DMS79 treated with DMSO at 0.1 percent for 48 hours (cell line): ENCODE results near the gene COX5A.

ENCODE experiments used
- DNase-seq: peaks from one replicate; lab custom pipeline; 2025; lab: John Stamatoyannopoulos, UW

The COX5A gene

GRCh38 chr15:74937590-74938371 is at the start of gene COX5A:
TSS of gene COX5A (minus strand) at chr15:74938073. CDS start at chr15:74938014, 59 bp downstream.
- peak; percentile 70 for DNase-seq

DNA sequence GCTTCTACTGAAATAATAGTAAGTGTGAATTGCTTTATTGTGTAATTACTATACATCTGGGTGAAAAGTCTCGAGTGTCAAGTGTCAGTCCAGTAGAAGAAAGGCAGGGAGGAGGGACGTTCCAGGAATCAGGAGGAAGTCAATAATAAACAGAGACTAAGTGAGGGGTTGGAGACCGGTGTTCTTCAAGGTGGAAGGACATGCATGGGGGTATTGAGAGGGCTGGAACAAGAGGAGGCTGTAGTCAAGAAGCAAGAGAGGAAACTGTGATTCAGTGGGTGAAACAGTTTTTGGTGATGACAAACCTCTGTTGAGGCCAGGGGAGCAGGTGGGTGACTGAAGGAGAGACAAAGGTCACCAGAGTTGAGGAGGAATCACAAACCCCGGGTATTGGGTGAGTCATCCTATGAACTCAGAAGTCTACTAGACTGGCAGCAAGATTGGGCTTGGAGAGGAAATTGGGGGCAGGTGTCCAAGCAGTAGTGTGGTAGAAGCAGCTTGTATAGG is 45.9 kb upstream of the COX5A start:
- DNase-seq: no peak

GRCh38 chr15:74982183-74982582 is 44.3 kb upstream of the COX5A start:
- no peak for DNase-seq

GRCh38 chr15:74978503-74978902 is 40.6 kb upstream of the COX5A start:
- DNase-seq: peak; percentile 64

DNA sequence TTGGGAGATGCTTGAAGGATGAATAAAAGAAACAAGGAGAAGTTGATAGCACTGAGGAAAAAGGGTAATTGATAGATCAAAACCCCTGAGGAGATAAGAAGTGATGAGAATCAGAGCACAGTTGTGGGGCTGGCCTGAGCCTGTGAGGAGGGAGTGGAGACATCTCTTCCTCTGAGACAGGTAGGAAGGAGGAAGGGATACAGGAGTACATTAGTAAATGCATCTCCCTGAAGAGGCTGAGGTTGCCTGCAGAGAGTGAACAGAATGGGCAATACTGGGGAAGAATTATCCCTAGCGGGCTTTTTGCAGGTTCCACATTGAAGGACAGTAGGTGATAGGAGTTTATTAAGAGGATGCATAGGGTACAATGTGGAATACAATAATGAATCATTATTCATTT is 40.2 kb upstream of the COX5A start:
- no peak for DNase-seq

GRCh38 chr15:74977599-74977998 is 39.7 kb upstream of the COX5A start:
- DNase-seq: no peak

DNA sequence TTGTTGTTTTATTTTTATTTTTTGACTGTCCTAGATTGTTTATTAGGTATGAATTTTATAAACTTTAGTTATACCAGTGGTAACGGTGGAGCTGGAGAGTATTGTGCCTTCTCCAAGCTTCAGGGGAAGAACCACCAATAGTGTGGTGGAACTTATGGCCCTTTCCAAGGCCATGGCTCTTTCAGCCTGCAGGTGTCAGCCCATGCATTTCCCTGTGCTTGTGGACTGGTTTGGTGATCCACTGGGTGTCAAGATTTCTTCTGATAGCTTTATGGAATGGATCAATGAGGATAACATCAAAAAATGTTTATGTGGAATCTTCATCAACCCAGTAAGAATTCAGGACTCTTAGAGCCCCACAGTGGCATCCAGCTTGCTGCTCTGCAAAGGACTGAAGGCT is 38.3 kb upstream of the COX5A start:
- no peak for DNase-seq

GRCh38 chr15:74967670-74968069 is 29.8 kb upstream of the COX5A start:
- no peak for DNase-seq

GRCh38 chr15:74964794-74965193 is 26.9 kb upstream of the COX5A start:
- DNase-seq: no peak

DNA sequence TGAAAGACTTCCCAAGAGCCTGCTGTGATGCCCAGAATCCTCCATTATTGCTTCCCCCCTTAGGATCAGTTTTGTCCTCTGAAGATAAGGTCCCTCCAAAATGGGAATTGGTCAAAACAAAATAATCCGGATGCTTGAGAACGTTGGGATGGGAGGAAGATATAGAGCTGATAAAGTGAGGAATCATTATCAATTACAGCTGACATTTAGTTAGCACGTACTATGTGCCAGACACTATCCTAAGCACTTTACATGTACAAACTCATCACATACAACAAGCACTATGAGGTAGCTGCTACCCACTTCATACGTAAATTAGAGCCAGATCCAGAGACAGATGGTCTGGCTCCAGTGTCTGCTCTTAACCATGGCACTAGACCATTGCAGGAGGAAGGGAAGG is 25.3 kb upstream of the COX5A start:
- no peak for DNase-seq

GRCh38 chr15:74962671-74963070 is 24.8 kb upstream of the COX5A start:
- no peak for DNase-seq

GRCh38 chr15:74962219-74962618 is 24.3 kb upstream of the COX5A start:
- no peak for DNase-seq

GRCh38 chr15:74961616-74962015 is 23.7 kb upstream of the COX5A start:
- no peak for DNase-seq

GRCh38 chr15:74960995-74961588 is 23.2 kb upstream of the COX5A start:
- DNase-seq: no peak

DNA sequence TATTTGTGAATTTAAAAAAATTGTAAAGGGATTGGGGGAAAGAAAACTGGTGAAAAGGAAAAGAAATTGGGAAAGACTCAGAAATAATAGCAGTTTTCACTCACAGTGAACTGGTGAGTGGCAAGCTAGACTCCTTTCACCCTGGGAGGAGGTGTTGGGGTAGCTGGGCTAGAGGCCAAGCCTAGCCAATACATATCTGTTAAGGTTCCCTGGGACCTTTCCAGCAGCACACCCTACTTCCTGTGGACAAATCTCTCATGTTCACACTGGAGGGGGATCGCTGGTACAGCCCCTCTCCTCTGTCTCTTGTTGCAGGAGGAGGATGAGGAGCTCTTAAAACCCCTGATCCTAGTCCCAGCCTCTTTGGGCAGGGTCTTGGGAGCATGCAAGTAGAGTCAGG is 22.4 kb upstream of the COX5A start:
- no peak for DNase-seq

GRCh38 chr15:74959586-74959939 is 21.7 kb upstream of the COX5A start:
- no peak for DNase-seq

- DNase-seq: no peak
Observed at GRCh38 chr15:74958908-74959585, 21.2 kb upstream of the COX5A start.

GRCh38 chr15:74958320-74958907 is 20.5 kb upstream of the COX5A start:
- DNase-seq: peak; percentile 30

GRCh38 chr15:74957476-74958035 is 19.7 kb upstream of the COX5A start:
- DNase-seq: no peak

- peak; percentile 30 for DNase-seq
Observed at GRCh38 chr15:74956648-74957475, 19.0 kb upstream of the COX5A start, which contains the start of gene RPP25. TSS of gene RPP25 (minus strand) at chr15:74956772. CDS start at chr15:74956583, 189 bp downstream.
